HCT116 (cell line): ENCODE measurements around the gene PEX19.

ENCODE experiments used
- CTCF ChIP-seq, 3 experiments: fragments of 200-600 bp in 1 of 3; sonication (generic) in 1 of 3; IDR thresholded peaks in 2 of 3; conservative IDR thresholded peaks in 1 of 3; 2 replicates each; pipeline ENCODE4 v1.5.1; 2012 to 2017; ENCODE audit warnings: low read depth in 2 of 3, low read length in 2 of 3, antibody characterized with exemption in 1 of 3, borderline replicate concordance in 1 of 3, control low read depth in 1 of 3, mild to moderate bottlenecking in 1 of 3, mixed read lengths in 1 of 3, mixed run types in 1 of 3, moderate library complexity in 1 of 3; ENCODE audit not compliant: insufficient read depth in 1 of 3
- EZH2 ChIP-seq: fragments of 200-600 bp; sonication (generic); IDR thresholded peaks from 2 replicates; pipeline ENCODE4 v1.6.1; 2017; ENCODE audit warnings: antibody characterized with exemption, mixed run types
- POLR2AphosphoS5 ChIP-seq: IDR thresholded peaks from 2 replicates; pipeline ENCODE4 v1.6.1; 2011; ENCODE audit warnings: mild to moderate bottlenecking, low read depth, low read length, moderate library complexity
- YY1 ChIP-seq: IDR thresholded peaks from 2 replicates; pipeline ENCODE4 v1.6.1; 2011; ENCODE audit warnings: low read length, low read depth, moderate library complexity, mild to moderate bottlenecking; ENCODE audit not compliant: insufficient replicate concordance; ENCODE audit errors: extremely low read depth
- TF ChIP-seq, protein P1 (sequence below): IDR thresholded peaks from 2 replicates; pipeline ENCODE4 v1.6.1; 2011; ENCODE audit warnings: mild to moderate bottlenecking, low read length, moderate library complexity; ENCODE audit not compliant: insufficient replicate concordance; ENCODE audit errors: extremely low read depth
- TF ChIP-seq, protein P2 (sequence below): IDR thresholded peaks from 2 replicates; pipeline ENCODE4 v1.6.1; 2012

DNA sequence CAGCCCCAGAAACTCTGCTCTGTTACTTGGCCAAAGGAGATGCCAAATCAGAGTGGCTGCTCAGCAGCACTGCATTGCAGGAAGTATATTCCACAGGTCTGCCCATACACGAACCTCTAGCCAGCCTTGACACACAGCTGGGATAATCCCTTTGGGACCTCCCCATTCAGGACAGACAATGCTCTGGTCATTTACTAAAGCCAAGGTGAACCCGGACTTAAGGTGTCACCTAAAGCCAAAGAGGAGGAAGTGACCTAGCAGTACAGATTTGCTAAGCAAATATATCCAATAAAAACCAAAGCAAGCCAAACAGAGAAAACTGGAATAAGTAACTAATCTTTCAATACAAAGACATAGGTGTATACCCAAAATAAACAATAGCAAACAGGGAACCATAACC, 30.4 kb upstream of the PEX19 start:
- no peak for TF ChIP-seq POLR2AphosphoS5
- TF ChIP-seq EZH2 = no peak
- TF ChIP-seq, protein P1, sequence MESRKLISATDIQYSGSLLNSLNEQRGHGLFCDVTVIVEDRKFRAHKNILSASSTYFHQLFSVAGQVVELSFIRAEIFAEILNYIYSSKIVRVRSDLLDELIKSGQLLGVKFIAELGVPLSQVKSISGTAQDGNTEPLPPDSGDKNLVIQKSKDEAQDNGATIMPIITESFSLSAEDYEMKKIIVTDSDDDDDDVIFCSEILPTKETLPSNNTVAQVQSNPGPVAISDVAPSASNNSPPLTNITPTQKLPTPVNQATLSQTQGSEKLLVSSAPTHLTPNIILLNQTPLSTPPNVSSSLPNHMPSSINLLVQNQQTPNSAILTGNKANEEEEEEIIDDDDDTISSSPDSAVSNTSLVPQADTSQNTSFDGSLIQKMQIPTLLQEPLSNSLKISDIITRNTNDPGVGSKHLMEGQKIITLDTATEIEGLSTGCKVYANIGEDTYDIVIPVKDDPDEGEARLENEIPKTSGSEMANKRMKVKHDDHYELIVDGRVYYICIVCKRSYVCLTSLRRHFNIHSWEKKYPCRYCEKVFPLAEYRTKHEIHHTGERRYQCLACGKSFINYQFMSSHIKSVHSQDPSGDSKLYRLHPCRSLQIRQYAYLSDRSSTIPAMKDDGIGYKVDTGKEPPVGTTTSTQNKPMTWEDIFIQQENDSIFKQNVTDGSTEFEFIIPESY = no peak
- TF ChIP-seq YY1 = no peak
- TF ChIP-seq, protein P2, sequence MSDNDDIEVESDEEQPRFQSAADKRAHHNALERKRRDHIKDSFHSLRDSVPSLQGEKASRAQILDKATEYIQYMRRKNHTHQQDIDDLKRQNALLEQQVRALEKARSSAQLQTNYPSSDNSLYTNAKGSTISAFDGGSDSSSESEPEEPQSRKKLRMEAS = no peak
- no peak for TF ChIP-seq CTCF (IDR thresholded peaks at IDR 0.05 in 2 of 3, conservative IDR thresholded peaks at IDR 0.05 in 1 of 3; ENCODE audit: borderline replicate concordance in 1 of 3, insufficient read depth in 1 of 3, low read depth in 2 of 3, low read length in 2 of 3)
